ENCODE data around the gene TCP11. TPM values are rescaled to one million over a fixed set of nuclear protein-coding genes. Genes with fewer than 3 reads are reported as not detected.

The TCP11 gene
- total RNA-seq, 2 donors from 2014 or later: not detected

DNA sequence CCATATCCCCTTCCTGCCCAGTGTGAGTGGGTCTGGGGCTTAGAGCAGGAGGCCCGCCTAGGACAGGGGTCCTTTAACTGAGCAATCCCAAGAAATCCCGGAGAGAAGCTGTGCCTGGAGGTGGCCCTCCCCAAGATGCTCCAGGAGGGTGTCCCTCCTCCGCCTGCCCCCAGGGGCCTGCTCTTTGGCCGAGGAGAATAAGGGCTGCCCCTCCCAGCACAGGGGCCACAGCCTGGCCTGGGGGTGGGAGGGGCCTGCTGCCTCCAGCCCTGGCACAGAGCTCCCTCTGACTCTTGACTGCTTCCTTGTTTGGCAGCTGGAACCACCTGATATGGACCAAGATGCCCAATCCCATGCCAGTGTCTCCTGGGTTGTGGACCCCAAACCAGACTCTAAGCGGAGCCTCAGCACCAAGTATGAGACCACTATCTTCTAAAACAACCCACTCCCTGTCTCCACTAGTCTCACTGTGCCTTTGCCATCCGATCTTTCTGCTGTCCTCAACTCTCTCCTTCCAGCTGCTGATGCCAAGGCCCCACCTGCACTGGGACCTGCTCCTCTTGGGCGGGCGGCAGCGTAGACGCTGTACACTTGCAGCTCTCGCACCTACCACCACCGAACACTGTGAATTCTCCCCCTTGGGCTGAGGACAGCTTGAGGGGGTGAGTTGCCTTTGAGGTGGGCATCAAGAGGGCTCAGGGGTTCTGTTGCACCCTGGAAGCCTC is 54.3 kb downstream of the TCP11 start:
- no peak for DNase-seq
- intact Hi-C loops (cut with DNase I, micrococcal nuclease): no loop called here
- ATAC-seq: no peak

DNA sequence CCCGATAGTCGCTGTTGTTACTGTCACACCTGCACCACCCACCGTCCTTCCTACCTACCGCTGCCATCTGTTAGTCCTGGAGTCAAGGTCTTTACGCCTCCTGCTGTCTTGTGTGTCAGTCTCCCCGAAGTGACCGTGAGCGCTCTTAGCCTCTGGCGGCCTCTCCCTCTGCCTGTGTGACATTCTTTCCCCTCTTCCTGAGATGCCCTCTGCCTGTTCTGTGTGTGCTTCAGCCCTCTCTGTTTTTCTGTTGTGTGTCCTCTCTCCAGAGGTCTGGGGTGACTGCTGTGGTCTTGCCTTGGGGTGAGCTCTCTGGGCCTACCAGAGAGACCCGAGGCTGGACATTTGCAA is 54.9 kb downstream of the TCP11 start:
- intact Hi-C loops (cut with DNase I, micrococcal nuclease): no loop called here
- no peak for DNase-seq
- ATAC-seq: no peak

DNA sequence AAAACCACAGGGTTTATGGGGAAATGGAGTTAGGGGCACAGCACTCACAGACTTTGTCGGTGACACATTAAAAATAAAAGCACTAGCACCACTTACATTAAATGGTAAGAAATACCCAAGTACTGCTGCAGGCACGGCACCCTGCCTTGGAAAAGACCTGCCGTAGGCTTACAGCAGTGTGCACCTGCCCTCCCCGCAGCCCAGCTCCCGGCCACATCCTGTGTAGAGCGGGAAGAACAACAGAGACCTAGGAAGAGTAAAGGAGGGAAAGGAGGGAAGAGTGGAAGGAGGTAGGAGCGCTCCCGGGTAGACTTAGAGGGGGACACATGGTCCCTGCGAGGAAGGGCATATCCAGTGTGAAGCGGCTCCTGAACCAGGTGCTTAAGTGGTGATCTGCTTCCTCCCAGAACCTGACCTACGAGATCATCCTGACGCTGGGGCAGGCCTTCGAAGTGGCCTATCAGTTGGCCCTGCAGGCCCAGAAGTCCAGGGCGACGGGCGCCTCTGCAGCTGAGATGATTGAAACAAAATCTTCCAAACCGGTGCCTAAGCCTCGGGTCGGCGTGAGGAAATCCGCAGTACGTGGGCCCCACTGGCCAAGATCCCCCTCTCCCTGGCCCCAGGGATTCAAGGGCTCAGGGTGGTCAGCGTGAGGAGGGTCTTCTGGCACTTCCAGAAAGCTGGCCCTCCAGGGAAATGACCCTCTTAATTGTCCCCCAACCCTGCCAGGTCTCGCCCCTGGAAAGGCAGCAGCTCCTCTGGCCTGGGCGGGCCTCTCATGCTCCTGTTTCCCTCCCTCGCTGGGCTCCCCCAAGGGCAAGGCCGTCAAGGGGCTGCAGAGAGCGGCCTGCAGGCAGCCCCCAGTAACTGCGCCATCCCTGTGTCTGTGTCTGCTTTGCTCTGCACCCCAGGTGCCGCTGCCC is 55.5 kb downstream of the TCP11 start:
- intact Hi-C loops (cut with DNase I, micrococcal nuclease): no loop called here
- ATAC-seq (no peak), DNase-seq (no peak)

DNA sequence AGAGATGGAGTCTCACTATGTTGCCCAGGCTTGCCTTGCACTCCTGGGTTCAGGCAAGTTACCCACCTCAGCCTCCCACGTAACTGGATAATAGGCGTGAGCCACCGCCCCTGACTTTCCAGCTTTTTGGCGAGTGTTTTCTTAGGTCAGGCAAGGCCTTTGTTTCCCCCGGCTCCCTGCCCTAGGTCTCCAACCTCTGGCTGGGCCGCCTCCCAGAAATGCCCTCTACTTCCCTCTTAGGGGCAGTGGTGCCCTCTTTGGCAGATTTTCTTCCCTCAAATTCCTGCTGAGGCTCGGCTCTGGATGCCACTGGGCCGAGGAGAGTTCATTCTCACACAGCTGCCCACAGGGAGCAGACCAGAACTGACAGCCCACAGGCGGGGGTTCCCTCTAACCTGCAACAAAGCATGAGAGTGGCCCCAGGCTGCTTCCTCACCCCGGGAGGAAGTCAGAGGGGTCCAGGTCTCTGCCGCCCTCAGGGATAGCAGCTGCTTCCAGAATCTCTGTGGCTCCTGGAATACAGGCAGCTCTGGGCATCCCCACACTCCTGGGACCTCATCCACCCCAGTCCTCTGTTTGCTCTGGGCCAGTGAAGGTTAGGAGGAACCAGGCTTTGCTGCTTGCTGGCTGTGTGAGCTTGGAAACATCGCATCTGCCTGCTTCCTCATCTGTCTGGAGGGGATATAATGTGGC is 56.5 kb downstream of the TCP11 start:
- intact Hi-C loops (cut with DNase I, micrococcal nuclease): no loop called here
- ATAC-seq (no peak), DNase-seq (no peak)

DNA sequence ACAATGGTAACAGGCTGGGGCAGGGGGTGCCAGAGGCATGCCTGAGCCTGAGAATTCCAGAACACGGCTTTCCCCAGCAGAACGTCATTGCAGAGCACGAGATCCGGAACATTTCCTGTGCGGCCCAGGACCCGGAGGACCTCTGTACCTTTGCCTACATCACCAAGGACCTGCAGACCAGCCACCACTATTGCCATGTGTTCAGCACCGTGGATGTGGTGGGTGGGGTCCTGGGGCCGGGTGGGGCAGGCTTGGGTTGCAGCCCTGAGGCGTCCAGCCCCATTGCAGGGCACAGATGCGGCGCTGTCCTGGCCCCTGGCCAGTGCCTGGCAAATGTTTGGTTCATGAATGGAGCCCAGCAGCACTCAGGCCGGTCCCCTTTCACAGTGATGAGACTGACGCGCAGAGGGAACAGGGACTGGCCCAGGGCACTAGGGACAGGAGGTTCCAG is 57.1 kb downstream of the TCP11 start:
- ATAC-seq (peak; percentile 40), DNase-seq (peak in 1 of 2 donors; percentile 28)
- intact Hi-C loops (cut with DNase I, micrococcal nuclease): no loop called here

DNA sequence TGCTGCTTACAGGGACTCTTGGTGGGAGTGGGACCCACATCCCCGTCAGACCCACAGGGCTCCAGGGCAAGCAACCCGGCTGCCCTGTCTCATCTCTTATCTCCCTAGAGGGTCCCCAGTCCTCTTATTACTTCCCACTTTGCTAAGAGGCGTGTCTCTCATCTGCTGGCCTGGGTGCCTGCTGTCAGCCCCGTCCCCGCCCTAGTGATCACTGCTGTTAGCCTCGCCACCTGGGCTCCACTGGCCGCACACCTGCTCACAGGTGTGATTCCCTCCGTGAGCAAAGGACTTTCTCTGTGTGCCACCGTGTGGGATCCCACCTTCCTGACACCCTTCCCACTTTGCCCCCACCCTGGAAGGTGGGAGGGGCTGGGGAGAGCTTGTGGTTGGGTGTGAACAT is 57.6 kb downstream of the TCP11 start:
- intact Hi-C loops (cut with DNase I, micrococcal nuclease): no loop called here
- ATAC-seq: peak; percentile 76
- DNase-seq: peak in 1 of 2 donors; percentile 54

DNA sequence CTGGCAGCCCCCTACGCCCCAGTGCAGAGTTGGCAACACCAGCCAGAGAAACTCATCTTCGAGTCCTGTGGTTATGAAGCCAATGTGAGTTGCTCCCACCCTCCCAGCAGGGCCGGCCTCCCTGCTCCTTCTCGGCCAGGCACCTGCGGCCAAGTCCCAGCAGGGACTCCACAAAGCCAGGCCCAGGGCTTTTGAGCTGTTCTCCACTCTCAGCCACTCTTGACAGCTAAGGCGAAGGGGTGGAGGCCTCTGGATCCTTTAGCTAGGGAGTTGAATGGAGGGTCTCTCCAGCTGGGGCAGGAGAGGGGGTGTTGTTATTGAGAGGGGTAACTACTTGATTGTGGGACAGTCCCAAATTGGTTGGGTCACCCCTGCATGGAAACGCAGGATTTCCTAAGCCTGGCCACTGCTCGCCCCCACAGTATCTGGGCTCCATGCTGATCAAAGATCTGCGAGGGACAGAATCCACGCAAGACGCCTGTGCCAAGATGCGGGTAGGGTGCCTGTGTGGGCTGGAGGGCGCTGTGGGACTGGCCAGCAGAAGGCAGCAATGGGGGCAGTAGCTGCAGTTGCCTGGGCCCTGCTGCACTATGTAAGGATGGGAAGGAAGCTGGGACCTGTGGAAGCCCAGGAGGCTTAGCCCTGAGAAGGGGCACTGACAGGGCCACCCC is 58.3 kb downstream of the TCP11 start:
- no peak for DNase-seq
- ATAC-seq: no peak
- intact Hi-C loops (cut with DNase I, micrococcal nuclease): no loop called here

DNA sequence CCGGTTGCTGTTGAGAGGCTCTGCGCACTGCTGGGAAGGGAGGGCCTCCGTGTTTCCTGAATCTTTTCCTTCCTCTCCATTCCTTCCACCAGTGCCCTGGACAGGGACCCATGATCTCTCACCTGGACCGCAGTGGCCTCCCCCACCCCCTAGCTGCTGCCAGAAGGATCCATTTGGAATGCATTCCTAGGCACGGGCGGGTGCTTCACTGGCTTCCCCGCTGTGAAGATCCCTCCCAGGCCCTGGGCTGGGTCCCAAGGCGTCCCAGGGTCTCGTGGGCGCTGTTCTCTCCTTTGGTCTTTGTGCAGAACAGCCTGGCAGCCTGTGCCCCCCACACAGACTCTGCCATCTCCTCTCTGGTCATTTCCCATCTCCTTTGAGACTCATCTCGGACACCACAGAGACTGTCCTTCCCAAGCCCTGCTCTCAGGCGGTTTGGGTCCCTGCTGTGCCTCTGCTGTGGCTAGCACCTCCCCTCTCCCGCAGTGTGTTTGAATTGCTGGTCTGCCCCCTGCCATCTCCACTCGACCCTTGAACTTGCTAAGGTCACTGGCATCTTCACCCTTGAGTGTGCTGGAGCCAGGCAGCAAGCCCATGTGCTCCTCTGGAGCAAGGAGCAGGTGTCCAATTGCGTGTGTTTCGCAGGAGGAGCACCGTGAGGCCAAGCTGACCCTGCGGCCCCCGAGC is 59.0 kb downstream of the TCP11 start:
- ATAC-seq (no peak), DNase-seq (no peak)
- intact Hi-C loops (cut with DNase I, micrococcal nuclease): no loop called here

DNA sequence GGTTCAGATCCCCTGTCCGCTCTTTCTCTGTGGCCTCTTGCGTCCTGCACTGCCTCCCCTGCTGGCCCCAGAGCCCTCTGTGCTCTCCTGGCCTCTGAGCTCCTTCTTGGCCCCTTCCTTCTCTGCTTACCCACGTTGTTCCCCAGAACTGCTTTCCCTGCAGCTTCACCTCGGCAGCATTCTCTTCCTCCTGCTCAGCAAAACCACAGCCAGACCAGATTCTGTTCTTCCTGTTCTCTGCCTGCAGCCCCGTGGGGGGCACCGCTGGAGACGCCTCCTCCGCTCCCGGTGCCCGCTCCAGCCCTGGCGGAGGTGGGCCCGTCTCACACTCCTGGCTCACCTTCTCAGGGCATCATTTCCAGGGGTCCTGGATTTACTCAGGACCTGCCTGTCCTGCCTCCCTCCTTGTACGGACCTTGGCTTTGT is 59.7 kb downstream of the TCP11 start:
- ATAC-seq (no peak), DNase-seq (no peak)
- intact Hi-C loops (cut with DNase I, micrococcal nuclease): no loop called here

DNA sequence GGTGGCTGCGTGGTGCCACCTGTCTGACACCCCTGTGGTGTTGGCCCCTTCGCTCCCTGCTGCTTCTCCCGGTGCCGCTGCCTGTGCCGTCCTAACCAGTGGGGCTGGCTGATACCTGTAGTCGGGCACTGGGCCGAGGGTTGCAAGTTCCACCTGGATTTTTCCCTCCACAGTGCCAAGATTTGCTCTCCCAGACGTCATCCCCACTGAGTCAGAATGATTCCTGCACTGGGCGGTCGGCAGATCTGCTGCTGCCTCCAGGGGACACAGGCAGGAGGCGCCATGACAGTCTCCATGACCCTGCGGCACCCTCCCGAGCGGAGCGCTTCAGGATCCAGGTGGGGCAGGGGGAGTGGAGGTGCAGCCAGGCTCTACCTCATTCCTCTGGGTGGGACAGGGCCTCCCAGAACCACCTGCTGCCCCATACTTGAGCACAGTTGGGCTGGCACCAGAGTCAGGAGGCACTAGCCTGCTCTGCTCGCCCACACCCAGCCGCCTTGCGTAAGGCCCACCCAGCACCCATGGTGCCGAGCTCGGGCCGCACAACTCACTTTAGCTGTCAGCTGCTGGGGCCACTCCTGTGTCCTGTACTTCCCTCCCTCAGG is 60.2 kb downstream of the TCP11 start:
- intact Hi-C loops (cut with DNase I, micrococcal nuclease): no loop called here
- ATAC-seq: no peak
- no peak for DNase-seq

DNA sequence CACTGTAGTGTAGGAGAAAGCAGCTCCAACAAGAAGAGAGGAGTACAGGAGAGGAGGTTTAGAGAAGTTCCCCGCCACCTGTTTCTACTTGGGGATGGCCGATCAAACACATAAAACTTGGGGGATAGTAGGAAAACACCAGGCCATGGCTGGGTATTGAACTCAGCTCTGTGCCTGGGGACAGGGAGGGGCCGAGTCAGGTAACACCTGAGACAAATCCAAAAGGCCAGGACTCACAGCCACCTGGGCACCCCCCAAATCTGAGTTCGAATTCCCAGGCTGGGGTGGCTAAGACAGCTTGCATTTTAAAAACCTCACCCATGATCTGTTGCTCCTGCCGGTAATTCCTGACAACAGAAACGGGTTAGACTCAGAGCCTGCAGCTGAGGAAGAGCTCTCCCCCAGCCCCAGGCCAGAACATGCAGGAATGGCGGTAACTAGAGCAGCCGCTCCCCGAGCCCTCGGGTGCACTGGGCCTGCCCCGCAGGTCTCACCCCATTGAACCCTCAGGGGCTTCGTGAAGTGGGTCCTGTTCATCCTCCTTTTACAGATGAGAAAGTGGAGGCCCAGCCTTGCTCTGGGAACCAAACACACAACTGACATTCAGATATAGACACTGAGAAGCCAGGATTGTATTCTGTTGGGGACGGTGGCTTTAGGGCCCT is 61.0 kb downstream of the TCP11 start:
- ATAC-seq: no peak
- intact Hi-C loops (cut with DNase I, micrococcal nuclease): no loop called here

DNA sequence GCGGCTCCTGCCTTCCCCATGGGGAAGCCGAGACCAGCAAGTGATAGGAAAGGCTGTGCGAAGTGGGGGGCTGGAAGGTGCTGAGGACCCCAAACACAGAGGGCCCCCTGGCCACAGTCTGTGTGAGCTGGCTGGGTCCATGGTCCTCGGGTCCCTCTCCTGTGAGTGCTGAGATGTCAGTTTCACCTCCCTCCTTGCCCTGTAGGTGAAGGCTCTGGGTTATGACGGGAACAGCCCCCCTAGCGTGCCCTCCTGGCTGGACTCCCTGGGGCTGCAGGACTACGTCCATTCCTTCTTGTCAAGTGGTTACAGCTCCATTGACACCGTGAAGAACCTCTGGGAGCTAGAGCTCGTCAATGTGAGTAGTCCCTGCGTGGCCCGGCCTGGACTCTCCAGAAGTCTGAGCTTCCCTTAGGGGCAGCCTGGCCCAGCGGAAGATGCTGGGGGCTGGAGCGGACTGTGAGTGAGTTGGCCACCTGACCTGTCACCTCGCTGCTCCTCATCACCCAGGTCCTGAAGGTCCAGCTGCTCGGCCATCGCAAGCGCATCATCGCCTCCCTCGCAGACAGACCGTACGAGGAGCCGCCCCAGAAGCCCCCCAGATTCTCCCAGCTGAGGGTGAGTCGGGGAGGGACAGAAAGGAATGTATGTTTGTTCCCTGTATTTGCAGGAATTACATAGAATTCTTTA is 61.7 kb downstream of the TCP11 start:
- ATAC-seq (no peak), DNase-seq (no peak)
- intact Hi-C loops (cut with DNase I, micrococcal nuclease): no loop called here

More for the DNA sequence above, 61.0 kb downstream of the TCP11 start:
- no peak for DNase-seq

DNA sequence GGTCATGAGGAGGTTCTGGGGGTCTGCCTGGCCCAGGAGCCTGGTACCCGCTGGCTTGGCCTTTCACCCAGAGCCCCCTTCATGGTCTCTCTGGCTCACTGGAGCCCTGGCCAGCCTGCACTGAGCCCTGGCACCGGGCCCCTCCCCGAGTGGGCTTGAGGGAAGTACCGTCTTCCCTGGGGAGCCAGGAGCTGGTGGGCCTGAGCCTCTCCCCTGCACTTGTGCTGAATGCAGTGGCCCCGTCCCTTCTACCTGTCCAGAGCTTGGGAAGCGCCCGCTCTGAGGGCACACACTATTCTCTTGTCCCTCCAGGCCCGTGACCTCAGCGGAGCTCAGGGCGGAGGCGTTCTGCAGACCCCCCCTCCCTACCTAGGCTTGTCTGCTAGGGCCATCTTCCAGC is 62.2 kb downstream of the TCP11 start:
- DNase-seq (no peak), ATAC-seq (no peak)
- intact Hi-C loops (cut with DNase I, micrococcal nuclease): no loop called here

DNA sequence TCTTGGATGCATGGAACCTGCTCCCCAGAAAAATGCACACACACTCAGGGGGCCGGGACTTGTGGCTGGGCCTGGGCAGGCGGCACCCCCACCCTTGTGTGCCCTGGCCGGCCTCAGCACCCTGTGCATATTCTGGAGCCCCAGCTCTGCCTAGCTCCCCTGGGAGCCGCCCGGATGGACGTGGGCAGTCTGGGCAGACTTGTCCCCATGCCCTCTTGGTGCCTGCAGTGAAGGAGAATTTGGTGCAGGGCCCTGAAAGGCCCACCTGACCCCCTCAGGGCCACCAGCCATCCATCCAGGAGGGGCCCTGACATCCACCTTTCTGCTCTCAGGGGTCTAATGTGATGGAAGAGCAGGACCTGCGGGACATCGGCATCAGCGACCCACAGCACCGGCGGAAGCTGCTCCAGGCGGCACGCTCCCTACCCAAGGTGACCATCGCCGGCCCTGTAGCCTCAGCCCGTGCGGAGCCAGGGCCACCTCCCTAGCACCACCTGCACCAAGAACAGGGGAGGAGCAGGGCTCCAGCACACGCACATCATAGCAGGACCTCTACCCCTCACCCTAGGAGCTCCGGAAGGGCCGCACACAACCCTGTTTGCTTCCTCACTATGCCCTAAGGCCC is 62.8 kb downstream of the TCP11 start:
- intact Hi-C loops (cut with DNase I, micrococcal nuclease): no loop called here
- ATAC-seq: no peak
- no peak for DNase-seq

DNA sequence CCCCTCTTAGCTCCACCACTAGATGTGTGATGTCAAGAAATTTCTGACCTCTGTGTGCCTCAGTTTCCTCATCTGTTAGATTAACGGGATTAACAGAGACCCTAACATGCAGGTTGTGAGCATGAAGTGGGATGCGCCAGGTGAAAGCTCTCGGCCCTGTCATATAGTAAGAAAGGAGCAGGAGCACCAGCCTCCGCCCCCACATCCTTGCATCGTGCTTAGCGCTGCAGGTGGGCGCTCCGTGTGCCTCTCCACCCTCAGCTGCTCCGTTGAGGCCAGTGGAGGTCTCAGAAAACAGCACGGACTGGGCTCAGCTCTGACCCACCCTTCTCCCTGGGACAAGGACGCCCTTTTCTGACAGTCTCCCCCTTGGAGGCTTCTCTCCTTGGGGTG is 63.4 kb downstream of the TCP11 start:
- intact Hi-C loops (cut with DNase I, micrococcal nuclease): no loop called here
- DNase-seq: peak in 1 of 2 donors; percentile 12
- no peak for ATAC-seq

DNA sequence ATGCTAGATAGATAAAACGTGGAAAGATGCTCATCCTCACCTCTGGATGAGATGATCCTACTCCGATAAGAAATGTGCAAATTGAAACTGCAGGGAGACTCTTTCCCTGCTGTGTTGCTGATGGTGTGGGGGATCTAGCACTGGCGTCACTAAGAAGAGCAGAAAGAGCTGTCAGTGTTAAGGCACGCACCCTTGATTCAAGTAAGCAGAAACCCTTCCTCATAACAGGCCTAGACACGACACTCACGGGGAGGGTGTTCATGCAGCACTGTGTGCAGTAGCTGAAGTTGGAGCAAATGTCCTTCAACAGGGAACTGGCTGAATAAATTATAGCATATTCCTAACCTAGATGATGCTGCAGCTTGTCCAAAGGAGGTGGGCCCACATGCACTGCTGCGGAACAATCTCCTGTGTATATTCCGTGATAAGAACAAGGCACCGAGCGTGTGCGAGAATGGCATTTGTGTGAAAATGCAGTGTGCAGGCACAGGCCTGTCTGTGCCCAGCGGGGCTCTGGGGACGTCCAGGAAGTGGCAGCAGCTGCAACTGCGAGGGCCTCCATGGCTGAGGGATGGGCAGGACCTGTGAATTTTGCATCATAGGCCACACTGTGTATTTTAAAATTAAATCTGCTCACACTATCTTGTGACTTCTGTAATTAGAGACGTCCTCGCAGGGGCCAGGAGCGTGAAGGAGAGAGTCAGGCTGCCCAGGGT is 64.0 kb downstream of the TCP11 start:
- DNase-seq: peak in 1 of 2 donors; percentile 17
- ATAC-seq: no peak

More for the DNA sequence above, 64.0 kb downstream of the TCP11 start:
- intact Hi-C loops (cut with DNase I, micrococcal nuclease): no loop called here

Measured in left colon (tissue), 2 donors.